ENCODE results near the gene IRX6. TPM values are rescaled to one million over a fixed set of nuclear protein-coding genes. Genes with fewer than 3 reads are reported as not detected.

Gene IRX6
- total and polyA plus RNA-seq, 4 experiments from 2014 or later = not detected

DNA sequence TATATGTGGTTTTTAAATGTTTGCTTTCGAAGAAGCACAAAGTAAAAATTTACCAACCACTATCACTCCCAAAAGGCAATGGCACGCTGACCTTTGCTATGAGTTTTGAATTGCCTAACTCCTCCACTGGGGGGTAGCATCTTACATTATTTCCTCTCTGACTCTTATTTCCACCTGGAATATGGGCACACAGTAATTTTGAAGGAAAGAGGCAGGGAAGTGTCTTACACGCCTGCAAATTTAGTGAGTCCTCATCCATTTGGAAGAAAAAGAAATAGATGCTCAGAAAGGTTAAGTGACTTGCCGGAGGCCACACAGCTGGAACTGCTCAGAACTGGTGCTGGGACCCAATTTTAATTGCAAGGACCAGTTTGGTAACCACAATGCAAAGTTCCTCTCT, 29.9 kb upstream of the IRX6 start:
- H3K27me3 ChIP-seq (ENCODE audit: insufficient read depth, low read length) = no peaks in the 10 kb centered on the region
- H3K9me3 ChIP-seq (ENCODE audit: control insufficient read depth in 1 of 2, low read length in 2 of 2) = no peaks in the 10 kb centered on the region
- POLR2A ChIA-PET (ENCODE audit: partially characterized antibody) = no interaction called here
- peaks cover 2 to 7% of the 10 kb centered on the region in 2 donors for H3K27me3 Mint-ChIP-seq
- no peak for DNase-seq
- H3K4me1 Mint-ChIP-seq = no peaks in the 10 kb centered on the region
- no peak overlapping the region for H3K27ac ChIP-seq (ENCODE audit: low read depth, low read length)
- peaks cover 0 to 5% (median 0%) of the 10 kb centered on the region in 8 donors for H3K9me3 Mint-ChIP-seq
- H3K27ac Mint-ChIP-seq = no peak overlapping the region
- H3K4me3 ChIP-seq (ENCODE audit: low read length in 2 of 2) = no peak overlapping the region
- no peak overlapping the region for H3K4me3 Mint-ChIP-seq
- intact Hi-C loops (cut with micrococcal nuclease) = no loop called here
- H3K4me1 ChIP-seq (ENCODE audit: insufficient read depth, low read length) = no peaks in the 10 kb centered on the region
- no peaks in the 10 kb centered on the region for H3K36me3 Mint-ChIP-seq
- no peaks in the 10 kb centered on the region for H3K36me3 ChIP-seq (ENCODE audit: insufficient read depth, low read length)
- CTCF ChIA-PET (ENCODE audit: partially characterized antibody) = no interaction called here

- H3K27ac ChIP-seq (ENCODE audit: low read depth, low read length) = no peak overlapping the region
- Mint-ChIP-seq H3K27ac (no peak overlapping the region), H3K4me1 (no peaks in the 10 kb centered on the region), H3K4me3 (no peak overlapping the region), H3K36me3 (no peaks in the 10 kb centered on the region), H3K27me3 (peaks cover 2 to 7% of the 10 kb centered on the region in 2 donors), H3K9me3 (peaks cover 0 to 5% (median 0%) of the 10 kb centered on the region in 8 donors)
- CTCF ChIA-PET (ENCODE audit: partially characterized antibody) = no interaction called here
- H3K9me3 ChIP-seq (ENCODE audit: control insufficient read depth in 1 of 2, low read length in 2 of 2) = no peaks in the 10 kb centered on the region
- no peak for DNase-seq
- no peaks in the 10 kb centered on the region for H3K4me1 ChIP-seq (ENCODE audit: insufficient read depth, low read length)
- no peaks in the 10 kb centered on the region for H3K27me3 ChIP-seq (ENCODE audit: insufficient read depth, low read length)
- H3K36me3 ChIP-seq (ENCODE audit: insufficient read depth, low read length) = no peaks in the 10 kb centered on the region
- intact Hi-C loops (cut with micrococcal nuclease) = no loop called here
- POLR2A ChIA-PET (ENCODE audit: partially characterized antibody) = no interaction called here
- H3K4me3 ChIP-seq (ENCODE audit: low read length in 2 of 2) = no peak overlapping the region
These were observed 29.1 kb upstream of the IRX6 start for GRCh38 chr16:55294931-55295342.

DNA sequence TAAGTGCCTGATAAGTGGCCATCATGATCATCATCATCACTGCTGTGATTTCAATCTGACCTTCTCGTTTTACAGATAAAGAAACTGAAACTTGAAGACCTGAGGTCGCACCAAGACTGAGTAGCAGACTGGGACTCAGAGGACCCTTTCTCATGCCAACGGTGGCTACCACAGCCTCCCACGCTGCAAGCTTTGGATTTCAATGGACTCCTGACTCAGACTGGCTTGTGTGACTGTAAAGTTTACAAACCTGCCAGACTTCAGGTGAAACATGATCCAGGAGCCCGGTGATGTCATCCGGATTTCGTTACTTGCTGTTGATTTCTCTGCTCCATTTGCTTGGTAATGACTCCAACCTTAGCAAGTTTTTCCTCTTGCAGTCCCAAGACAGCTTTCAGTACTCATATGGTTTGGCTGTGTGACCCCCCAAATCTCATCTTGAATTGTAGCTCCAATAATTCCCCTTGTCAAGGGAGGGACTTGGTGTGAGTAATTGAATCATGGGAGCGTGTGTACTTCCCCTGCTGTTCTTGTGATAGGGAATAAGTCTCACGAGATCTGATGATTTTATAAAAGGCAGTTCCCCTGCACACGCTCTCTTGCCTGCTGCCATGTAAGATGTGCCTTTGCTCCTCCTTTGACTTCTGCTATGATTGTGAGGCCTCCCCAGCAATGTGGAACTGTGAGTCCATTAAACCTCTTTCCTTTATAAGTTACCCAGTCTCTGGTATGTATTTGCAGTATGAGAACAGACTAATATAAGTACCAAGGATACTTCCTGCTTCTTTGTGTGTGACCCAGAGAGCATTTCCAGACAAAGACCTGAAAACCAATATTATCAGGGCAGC, 26.7 kb upstream of the IRX6 start:
- ChIA-PET CTCF (ENCODE audit: partially characterized antibody) (no interaction called here), POLR2A (ENCODE audit: partially characterized antibody) (no interaction called here)
- H3K27ac ChIP-seq (ENCODE audit: low read depth, low read length) = no peak overlapping the region
- no peak for DNase-seq
- H3K9me3 ChIP-seq (ENCODE audit: control insufficient read depth in 1 of 2, low read length in 2 of 2) = no peaks in the 10 kb centered on the region
- intact Hi-C loops (cut with micrococcal nuclease) = no loop called here
- H3K4me3 ChIP-seq (ENCODE audit: low read length in 2 of 2) = no peak overlapping the region
- no peaks in the 10 kb centered on the region for H3K4me1 Mint-ChIP-seq
- no peak overlapping the region for H3K27ac Mint-ChIP-seq
- H3K4me1 ChIP-seq (ENCODE audit: insufficient read depth, low read length) = no peaks in the 10 kb centered on the region
- no peaks in the 10 kb centered on the region for H3K36me3 ChIP-seq (ENCODE audit: insufficient read depth, low read length)
- H3K27me3 ChIP-seq (ENCODE audit: insufficient read depth, low read length) = no peaks in the 10 kb centered on the region
- peaks cover 5 to 12% of the 10 kb centered on the region in 2 donors for H3K27me3 Mint-ChIP-seq
- H3K36me3 Mint-ChIP-seq = no peaks in the 10 kb centered on the region
- H3K4me3 Mint-ChIP-seq = no peak overlapping the region
- peaks cover 0 to 5% (median 0%) of the 10 kb centered on the region in 8 donors for H3K9me3 Mint-ChIP-seq

GRCh38 chr16:55297910-55298479, 26.0 kb upstream of the IRX6 start:
- POLR2A ChIA-PET (ENCODE audit: partially characterized antibody) = no interaction called here

GRCh38 chr16:55301385-55302008, 22.5 kb upstream of the IRX6 start:
- peaks cover 0 to 5% (median under 1%) of the 10 kb centered on the region in 8 donors for H3K9me3 Mint-ChIP-seq
- H3K27me3 Mint-ChIP-seq = peaks cover 7 to 11% of the 10 kb centered on the region in 2 donors
- ChIA-PET POLR2A (ENCODE audit: partially characterized antibody) (no interaction called here), CTCF (ENCODE audit: partially characterized antibody) (no interaction called here)
- Histone ChIP-seq H3K27ac (ENCODE audit: low read depth, low read length) (no peak overlapping the region), H3K4me3 (ENCODE audit: low read length in 2 of 2) (no peak overlapping the region), H3K9me3 (ENCODE audit: control insufficient read depth in 1 of 2, low read length in 2 of 2) (no peaks in the 10 kb centered on the region), H3K4me1 (ENCODE audit: insufficient read depth, low read length) (no peaks in the 10 kb centered on the region), H3K36me3 (ENCODE audit: insufficient read depth, low read length) (no peaks in the 10 kb centered on the region), H3K27me3 (ENCODE audit: insufficient read depth, low read length) (no peaks in the 10 kb centered on the region)
- no peak for DNase-seq
- H3K36me3 Mint-ChIP-seq = no peaks in the 10 kb centered on the region
- intact Hi-C loops (cut with micrococcal nuclease) = no loop called here
- H3K27ac Mint-ChIP-seq = no peak overlapping the region
- no peaks in the 10 kb centered on the region for H3K4me1 Mint-ChIP-seq
- no peak overlapping the region for H3K4me3 Mint-ChIP-seq

More at GRCh38 chr16:55297910-55298479, 26.0 kb upstream of the IRX6 start:
- peaks cover 0 to 5% (median 0%) of the 10 kb centered on the region in 8 donors for H3K9me3 Mint-ChIP-seq
- Histone ChIP-seq H3K4me3 (ENCODE audit: low read length in 2 of 2) (no peak overlapping the region), H3K27ac (ENCODE audit: low read depth, low read length) (no peak overlapping the region), H3K9me3 (ENCODE audit: control insufficient read depth in 1 of 2, low read length in 2 of 2) (no peaks in the 10 kb centered on the region), H3K27me3 (ENCODE audit: insufficient read depth, low read length) (no peaks in the 10 kb centered on the region), H3K36me3 (ENCODE audit: insufficient read depth, low read length) (no peaks in the 10 kb centered on the region), H3K4me1 (ENCODE audit: insufficient read depth, low read length) (no peaks in the 10 kb centered on the region)
- CTCF ChIA-PET (ENCODE audit: partially characterized antibody) = no interaction called here
- peaks cover 7 to 9% of the 10 kb centered on the region in 2 donors for H3K27me3 Mint-ChIP-seq
- H3K4me3 Mint-ChIP-seq = no peak overlapping the region
- no peaks in the 10 kb centered on the region for H3K4me1 Mint-ChIP-seq
- intact Hi-C loops (cut with micrococcal nuclease) = no loop called here
- no peak for DNase-seq
- H3K27ac Mint-ChIP-seq = no peak overlapping the region
- no peaks in the 10 kb centered on the region for H3K36me3 Mint-ChIP-seq

DNA sequence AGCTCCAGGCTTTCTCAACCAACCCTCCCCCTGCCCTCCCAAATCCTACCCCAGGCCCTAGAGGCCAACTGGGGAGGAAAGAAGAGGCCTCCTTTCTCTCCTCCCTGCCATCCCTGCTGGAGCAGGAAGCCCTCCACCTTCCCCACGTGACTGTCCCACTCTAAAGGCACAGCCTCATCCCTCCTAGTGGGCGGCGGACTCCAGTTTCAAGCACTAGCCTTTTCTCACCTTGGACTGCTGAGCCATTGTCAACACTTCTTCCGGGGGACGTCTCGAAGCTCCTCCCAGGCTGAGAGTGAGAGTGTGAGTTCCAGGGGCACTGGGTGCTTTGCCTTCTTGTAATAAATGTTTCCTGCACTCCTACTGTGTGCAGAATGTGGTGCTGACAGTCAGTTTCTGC, 21.4 kb upstream of the IRX6 start:
- DNase-seq = no peak
- H3K27ac Mint-ChIP-seq = no peak overlapping the region
- POLR2A ChIA-PET (ENCODE audit: partially characterized antibody) = no interaction called here
- H3K4me1 ChIP-seq (ENCODE audit: insufficient read depth, low read length) = no peaks in the 10 kb centered on the region
- no peak overlapping the region for H3K4me3 ChIP-seq (ENCODE audit: low read length in 2 of 2)
- H3K36me3 ChIP-seq (ENCODE audit: insufficient read depth, low read length) = no peaks in the 10 kb centered on the region
- no peaks in the 10 kb centered on the region for H3K36me3 Mint-ChIP-seq
- H3K9me3 ChIP-seq (ENCODE audit: control insufficient read depth in 1 of 2, low read length in 2 of 2) = no peaks in the 10 kb centered on the region
- H3K27ac ChIP-seq (ENCODE audit: low read depth, low read length) = no peak overlapping the region
- H3K27me3 ChIP-seq (ENCODE audit: insufficient read depth, low read length) = no peaks in the 10 kb centered on the region
- no peaks in the 10 kb centered on the region for H3K4me1 Mint-ChIP-seq
- CTCF ChIA-PET (ENCODE audit: partially characterized antibody) = no interaction called here
- H3K9me3 Mint-ChIP-seq = peaks cover 0 to 3% (median under 1%) of the 10 kb centered on the region in 8 donors
- intact Hi-C loops (cut with micrococcal nuclease) = no loop called here
- H3K27me3 Mint-ChIP-seq = peaks cover 7 to 11% of the 10 kb centered on the region in 2 donors
- H3K4me3 Mint-ChIP-seq = no peak overlapping the region

DNA sequence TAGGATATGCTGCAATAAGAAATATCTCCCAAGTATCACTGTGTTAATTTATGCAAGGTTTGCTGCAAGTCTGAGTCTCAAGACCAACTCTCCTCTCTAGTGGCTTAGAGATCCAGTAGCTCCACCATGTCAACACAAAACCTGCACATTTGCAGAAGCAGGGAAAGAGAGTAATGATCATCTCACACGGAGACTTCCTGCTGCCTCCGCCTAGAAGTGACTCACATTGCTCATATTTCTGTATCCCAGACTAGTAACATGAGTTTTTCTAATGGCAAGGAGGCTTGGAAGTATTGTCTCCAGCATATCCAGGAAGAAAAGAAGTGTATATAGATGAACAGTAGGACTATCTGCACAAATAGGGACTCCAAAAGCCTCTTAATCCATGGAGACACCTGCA, 15.0 kb upstream of the IRX6 start:
- Mint-ChIP-seq H3K4me3 (no peak overlapping the region), H3K9me3 (peaks cover 0 to 4% (median 0%) of the 10 kb centered on the region in 8 donors), H3K36me3 (no peaks in the 10 kb centered on the region), H3K27me3 (peaks cover 0 to 2% of the 10 kb centered on the region in 2 donors), H3K4me1 (no peaks in the 10 kb centered on the region), H3K27ac (no peak overlapping the region)
- Histone ChIP-seq H3K4me1 (ENCODE audit: insufficient read depth, low read length) (no peaks in the 10 kb centered on the region), H3K9me3 (ENCODE audit: control insufficient read depth in 1 of 2, low read length in 2 of 2) (no peaks in the 10 kb centered on the region), H3K4me3 (ENCODE audit: low read length in 2 of 2) (no peak overlapping the region), H3K36me3 (ENCODE audit: insufficient read depth, low read length) (no peaks in the 10 kb centered on the region), H3K27me3 (ENCODE audit: insufficient read depth, low read length) (no peaks in the 10 kb centered on the region), H3K27ac (ENCODE audit: low read depth, low read length) (no peak overlapping the region)
- ChIA-PET POLR2A (ENCODE audit: partially characterized antibody) (no interaction called here), CTCF (ENCODE audit: partially characterized antibody) (no interaction called here)
- intact Hi-C loops (cut with micrococcal nuclease) = no loop called here
- DNase-seq = no peak
